HG03442 (cell line): ENCODE results near the gene VTI1A.
"Not testable (repeated sequence)": the region's sequence is repeated elsewhere in the genome, so short reads cannot be mapped to it uniquely, and the experiment has no call there.

Experiments used
- ATAC-seq: cut with Tn5 transposase; IDR thresholded peaks from one replicate; pipeline ENCODE4 v1.9.1; 2021; ENCODE audit warnings: mild to moderate bottlenecking, moderate library complexity; ENCODE audit not compliant: unreplicated experiment

VTI1A gene

GRCh38 chr10:112848228-112848627 is 401.2 kb downstream of the VTI1A start:
- no peak for ATAC-seq

- no peak for ATAC-seq
Measured at GRCh38 chr10:112848868-112849430, 401.9 kb downstream of the VTI1A start.

- no peak for ATAC-seq
Measured at GRCh38 chr10:112849546-112849945, 402.5 kb downstream of the VTI1A start.

GRCh38 chr10:112851181-112851580 is 404.2 kb downstream of the VTI1A start:
- ATAC-seq = no peak

GRCh38 chr10:112851588-112852211 is 404.7 kb downstream of the VTI1A start:
- no peak for ATAC-seq

GRCh38 chr10:112852306-112852705 is 405.3 kb downstream of the VTI1A start:
- ATAC-seq = no peak

- ATAC-seq = no peak
Measured at GRCh38 chr10:112855134-112855533, 408.1 kb downstream of the VTI1A start.

- ATAC-seq = no peak
Measured at GRCh38 chr10:112857493-112857892, 410.5 kb downstream of the VTI1A start.

- ATAC-seq = no peak
Measured at GRCh38 chr10:112858986-112859651, 412.1 kb downstream of the VTI1A start.

GRCh38 chr10:112859793-112860192 is 412.8 kb downstream of the VTI1A start:
- ATAC-seq = no peak

- not testable (repeated sequence) for ATAC-seq
Measured at GRCh38 chr10:112863461-112863860, 416.4 kb downstream of the VTI1A start.
